Mucosa of rectum (tissue), 2 donors: ENCODE results near the gene RPL13A.

Experiments used
- H3K27ac ChIP-seq, 2 donors: one replicate each; pipeline ENCODE4 v1.7.0; 2013; ENCODE audit warnings: inconsistent platforms in 2 of 2, low read depth in 2 of 2, low read length in 2 of 2
- H3K27me3 ChIP-seq, 2 donors: one replicate each; pipeline ENCODE4 v1.7.0; 2013; ENCODE audit warnings: low read length in 2 of 2; ENCODE audit not compliant: control insufficient read depth in 2 of 2, insufficient read depth in 2 of 2
- H3K36me3 ChIP-seq, 2 donors: one replicate each; pipeline ENCODE4 v1.7.0; 2013; ENCODE audit warnings: low read length in 2 of 2; ENCODE audit not compliant: control insufficient read depth in 2 of 2, insufficient read depth in 2 of 2
- H3K4me1 ChIP-seq, 2 donors: one replicate each; pipeline ENCODE4 v1.7.0; 2013; ENCODE audit warnings: low read length in 2 of 2, mild to moderate bottlenecking in 1 of 2; ENCODE audit not compliant: control insufficient read depth in 2 of 2, insufficient read depth in 2 of 2
- H3K4me3 ChIP-seq, 2 donors: one replicate each; pipeline ENCODE4 v1.7.0; 2013; ENCODE audit warnings: low read length in 2 of 2
- H3K9ac ChIP-seq, 2 donors: one replicate each; pipeline ENCODE4 v1.7.0; 2013; ENCODE audit warnings: low read length in 2 of 2, low read depth in 1 of 2, mild to moderate bottlenecking in 1 of 2
- H3K9me3 ChIP-seq, 2 donors: one replicate each; pipeline ENCODE4 v1.7.0; 2013; ENCODE audit warnings: low read length in 2 of 2; ENCODE audit not compliant: control insufficient read depth in 2 of 2
- donor health status: healthy.
- donor health status: Normal muscosa, but diverticular disease.

The RPL13A gene

DNA sequence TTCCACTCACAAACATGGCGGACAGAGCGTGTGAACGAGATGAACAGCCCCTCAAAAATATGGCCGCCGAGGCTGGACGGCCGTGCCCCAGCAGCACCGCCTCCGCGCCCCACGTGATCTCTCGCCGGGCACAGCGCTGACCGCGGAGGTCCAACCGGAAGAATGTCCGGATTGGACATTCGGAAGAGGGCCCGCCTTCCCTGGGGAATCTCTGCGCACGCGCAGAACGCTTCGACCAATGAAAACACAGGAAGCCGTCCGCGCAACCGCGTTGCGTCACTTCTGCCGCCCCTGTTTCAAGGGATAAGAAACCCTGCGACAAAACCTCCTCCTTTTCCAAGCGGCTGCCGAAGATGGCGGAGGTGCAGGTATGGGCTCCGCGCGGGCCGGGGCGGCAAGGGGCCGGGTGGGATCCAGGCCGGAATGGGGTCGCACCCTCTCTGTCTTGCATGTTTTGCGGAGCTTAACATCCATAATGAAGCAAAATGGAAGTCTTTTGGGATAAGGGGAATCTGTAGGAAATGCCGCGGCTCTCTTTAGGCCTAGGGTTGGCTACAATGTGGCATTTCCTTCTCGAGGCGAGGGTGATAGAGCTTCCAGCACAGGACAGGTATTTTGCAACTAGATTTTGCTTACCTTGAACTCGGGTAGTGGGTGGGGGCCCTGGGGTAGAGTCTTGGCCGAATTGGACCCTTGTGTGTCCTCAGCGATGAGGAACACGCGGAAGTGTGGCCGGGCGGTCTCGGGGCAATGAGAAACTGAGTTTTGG, at the start of gene RPL13A:
RPL13A (plus strand) TSS at position 332 of the 769 bp plus-strand sequence; CDS start at position 354, 22 bp downstream.
- no peaks in the 10 kb centered on the region for H3K9me3 ChIP-seq
- peak within 1 kb of the TSS; percentile 97 to 99 for H3K9ac ChIP-seq
- peak within 1 kb of the TSS; percentile 96 to 98 for H3K4me3 ChIP-seq
- peak within 1 kb of the TSS; percentile 86 to 87 for H3K27ac ChIP-seq
- peaks cover 13 to 21% of the 10 kb centered on the region in 2 donors for H3K4me1 ChIP-seq
- H3K27me3 ChIP-seq = no peaks in the 10 kb centered on the region
- H3K36me3 ChIP-seq = peaks cover 31 to 34% of the 10 kb centered on the region in 2 donors

DNA sequence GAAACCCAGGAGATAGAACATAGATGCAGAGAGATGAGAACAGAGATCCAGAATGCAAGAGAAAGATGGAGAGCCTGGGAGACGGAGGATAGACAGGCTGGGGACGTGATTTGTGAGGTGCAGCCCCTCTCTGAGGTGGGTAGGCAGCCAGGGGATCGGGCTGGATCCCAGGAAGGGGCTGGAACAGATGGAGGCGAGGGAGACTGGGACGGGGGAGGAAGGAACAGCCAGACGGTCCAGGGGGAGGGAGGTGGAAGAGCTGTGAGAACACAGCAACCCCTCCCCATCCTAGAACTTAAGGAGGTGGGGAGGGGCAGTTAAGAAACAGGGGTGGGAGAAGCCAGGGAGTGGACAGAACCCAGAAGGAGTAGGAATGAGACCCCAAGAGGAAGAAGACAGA, 49.1 kb upstream of the RPL13A start:
- peaks cover 58 to 65% of the 10 kb centered on the region in 2 donors for H3K27me3 ChIP-seq
- H3K4me3 ChIP-seq = no peak overlapping the region
- no peak overlapping the region for H3K9ac ChIP-seq
- no peaks in the 10 kb centered on the region for H3K9me3 ChIP-seq
- H3K27ac ChIP-seq = no peak overlapping the region
- H3K36me3 ChIP-seq = no peaks in the 10 kb centered on the region
- no peaks in the 10 kb centered on the region for H3K4me1 ChIP-seq

DNA sequence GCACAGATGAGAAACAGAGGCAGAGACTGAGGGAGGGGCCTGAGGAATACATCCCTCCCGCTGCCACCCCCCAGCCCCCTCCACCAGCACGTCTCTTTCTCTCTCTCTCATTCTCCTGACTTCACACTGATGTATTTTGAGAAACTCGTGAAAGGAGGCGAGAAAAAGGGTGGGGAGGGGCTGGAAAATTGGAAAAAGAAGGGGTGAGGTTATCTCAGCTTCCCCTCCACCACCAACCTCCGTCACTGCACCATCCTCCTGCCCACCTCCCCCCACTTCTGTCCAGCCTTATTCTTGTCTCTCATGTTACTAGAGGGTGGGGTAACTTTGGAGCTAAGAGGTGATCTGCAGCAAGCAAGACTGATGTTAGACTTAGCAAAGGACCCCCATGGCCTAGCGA, 47.6 kb upstream of the RPL13A start:
- Histone ChIP-seq H3K27me3 (peaks cover 49 to 58% of the 10 kb centered on the region in 2 donors), H3K9me3 (no peaks in the 10 kb centered on the region), H3K9ac (no peak overlapping the region), H3K4me1 (no peaks in the 10 kb centered on the region), H3K4me3 (no peak overlapping the region), H3K36me3 (no peaks in the 10 kb centered on the region), H3K27ac (no peak overlapping the region)

DNA sequence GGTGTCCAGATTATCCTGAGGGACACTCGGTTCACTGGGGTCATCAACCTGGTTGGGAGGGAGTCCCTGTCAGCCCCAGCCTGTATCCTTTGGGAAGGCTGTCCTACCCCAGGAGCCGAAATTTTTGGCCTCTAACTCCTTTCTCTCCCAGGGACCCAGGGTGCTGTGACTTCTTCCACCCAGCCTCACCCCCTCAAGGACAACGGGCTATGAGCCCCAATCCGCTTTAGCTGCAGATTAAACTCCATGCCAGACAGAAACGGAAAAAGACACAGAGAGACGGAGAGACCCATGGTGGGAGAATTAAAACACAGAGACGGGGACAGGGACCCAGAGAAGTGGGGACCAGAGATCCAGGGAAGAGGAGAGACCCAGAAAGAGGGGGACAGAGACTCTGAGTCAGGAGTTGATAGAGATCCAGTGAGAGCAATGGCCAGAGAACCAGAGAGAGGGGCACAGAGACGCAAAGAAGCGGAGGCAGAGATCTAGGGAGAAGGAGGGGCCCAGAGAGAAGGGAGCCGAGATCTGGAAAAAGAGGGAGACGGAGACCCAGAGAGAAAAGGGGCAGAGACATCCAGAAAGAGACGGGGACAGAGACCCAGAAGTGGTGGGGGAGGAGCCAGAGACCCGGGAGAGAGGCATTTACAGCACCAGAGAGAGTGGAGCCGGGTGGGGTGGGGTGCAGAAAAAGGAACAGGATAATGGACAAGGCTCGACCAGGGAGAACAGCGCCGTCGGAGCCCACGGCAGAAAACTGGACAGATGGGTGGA, 46.8 kb upstream of the RPL13A start:
- H3K9me3 ChIP-seq = no peaks in the 10 kb centered on the region
- H3K4me3 ChIP-seq = peak overlapping the region in 1 of 2 donors; percentile 13
- no peaks in the 10 kb centered on the region for H3K36me3 ChIP-seq
- H3K27ac ChIP-seq = no peak overlapping the region
- peaks cover 46 to 50% of the 10 kb centered on the region in 2 donors for H3K27me3 ChIP-seq
- H3K9ac ChIP-seq = no peak overlapping the region
- H3K4me1 ChIP-seq = no peaks in the 10 kb centered on the region

DNA sequence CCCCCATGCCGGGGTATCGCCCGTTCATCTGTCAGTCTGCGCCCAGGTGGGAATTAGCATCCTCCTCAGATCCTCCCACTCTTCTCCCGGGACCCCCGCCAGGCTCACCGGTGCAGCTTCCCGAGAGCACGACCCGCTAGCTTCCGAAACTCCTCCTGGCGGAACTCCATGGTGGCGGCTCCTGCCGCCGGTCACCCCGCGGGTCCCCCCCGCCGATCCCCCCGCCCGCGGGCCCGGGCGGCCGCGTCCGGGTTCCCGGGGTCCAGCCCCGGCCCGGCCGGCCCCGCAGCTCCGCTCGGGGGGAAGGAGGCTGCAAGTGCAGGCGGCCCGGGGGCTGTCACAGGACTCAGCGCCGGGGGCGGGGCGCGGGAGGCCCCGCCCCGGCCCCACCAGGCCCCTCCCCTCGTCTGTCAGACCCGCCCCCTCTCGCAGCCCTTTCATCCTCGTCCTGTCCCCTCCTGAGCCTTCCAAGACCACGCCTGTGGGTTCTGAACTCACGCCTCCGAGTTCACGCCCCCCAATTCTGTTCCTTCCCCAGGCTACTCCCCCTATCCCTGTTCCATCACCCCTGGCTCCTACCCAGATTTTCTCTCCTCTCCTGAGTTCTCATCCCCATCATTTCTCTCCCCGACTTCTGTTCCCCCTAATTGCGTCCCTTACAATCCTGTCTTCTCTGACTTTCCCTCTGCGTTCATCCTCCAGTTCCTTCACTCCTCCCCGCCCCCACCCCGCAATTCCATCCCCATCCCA, 46.0 kb upstream of the RPL13A start, which contains the start of gene SLC17A7:
SLC17A7 (minus strand) TSS at position 318 of the 750 bp plus-strand sequence; CDS start at position 170, 148 bp downstream.
- Histone ChIP-seq H3K9ac (no peak within 1 kb of the TSS), H3K4me3 (peak within 1 kb of the TSS; percentile 13 to 18), H3K4me1 (no peaks in the 10 kb centered on the region), H3K27ac (peak within 1 kb of the TSS in 1 of 2 donors; percentile 23), H3K27me3 (peaks cover 42 to 43% of the 10 kb centered on the region in 2 donors), H3K9me3 (no peaks in the 10 kb centered on the region), H3K36me3 (no peaks in the 10 kb centered on the region)

DNA sequence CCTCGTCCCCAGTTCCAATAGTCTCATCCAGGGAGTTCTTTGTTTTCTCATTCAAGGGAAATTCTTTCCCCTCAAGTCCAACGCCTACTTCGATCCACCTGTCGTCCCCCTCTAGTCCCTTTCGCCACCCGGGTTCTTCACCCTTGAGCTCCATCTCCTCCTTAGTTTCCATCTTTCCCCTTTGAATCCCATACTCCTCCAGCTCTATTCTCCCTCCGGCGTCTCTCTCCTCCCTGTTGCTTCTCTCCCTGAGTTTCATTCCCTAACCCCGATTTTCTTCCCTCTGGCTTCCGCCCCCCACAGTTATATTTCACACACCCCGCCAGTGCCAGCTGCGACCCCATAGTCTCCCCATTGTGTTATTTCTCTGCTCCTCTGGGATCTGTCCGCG, 45.5 kb upstream of the RPL13A start:
- Histone ChIP-seq H3K27me3 (peaks cover 36 to 37% of the 10 kb centered on the region in 2 donors), H3K4me1 (no peaks in the 10 kb centered on the region), H3K27ac (peak overlapping the region in 1 of 2 donors; percentile 23), H3K9me3 (no peaks in the 10 kb centered on the region), H3K36me3 (peaks cover 0 to 5% of the 10 kb centered on the region in 2 donors), H3K9ac (no peak overlapping the region), H3K4me3 (peak overlapping the region in 1 of 2 donors; percentile 18)

DNA sequence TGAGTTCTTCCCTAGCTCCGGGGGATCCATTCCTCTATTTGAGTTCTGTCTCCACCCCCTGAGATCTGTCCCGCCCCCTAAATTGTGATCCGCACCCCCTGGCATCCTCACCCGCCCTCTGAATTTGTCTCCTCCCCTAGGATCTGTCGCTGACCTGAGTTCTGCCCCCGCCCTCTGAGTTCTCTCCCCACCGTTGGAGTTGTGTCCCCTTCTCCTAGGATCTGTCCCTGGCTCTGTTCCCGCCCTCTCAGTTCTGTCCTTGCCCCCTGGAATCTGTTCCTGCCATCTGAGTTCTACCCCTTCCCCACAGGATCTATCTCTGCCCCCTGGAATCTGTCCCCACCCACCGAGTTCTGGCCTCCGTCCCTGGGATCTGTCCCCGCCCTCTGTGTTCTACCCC, 45.1 kb upstream of the RPL13A start:
- Histone ChIP-seq H3K4me3 (peak overlapping the region in 1 of 2 donors; percentile 18), H3K36me3 (peaks cover 0 to 9% of the 10 kb centered on the region in 2 donors), H3K27ac (peak overlapping the region in 1 of 2 donors; percentile 23), H3K9ac (no peak overlapping the region), H3K9me3 (no peaks in the 10 kb centered on the region), H3K4me1 (no peaks in the 10 kb centered on the region), H3K27me3 (peaks cover 34 to 35% of the 10 kb centered on the region in 2 donors)

DNA sequence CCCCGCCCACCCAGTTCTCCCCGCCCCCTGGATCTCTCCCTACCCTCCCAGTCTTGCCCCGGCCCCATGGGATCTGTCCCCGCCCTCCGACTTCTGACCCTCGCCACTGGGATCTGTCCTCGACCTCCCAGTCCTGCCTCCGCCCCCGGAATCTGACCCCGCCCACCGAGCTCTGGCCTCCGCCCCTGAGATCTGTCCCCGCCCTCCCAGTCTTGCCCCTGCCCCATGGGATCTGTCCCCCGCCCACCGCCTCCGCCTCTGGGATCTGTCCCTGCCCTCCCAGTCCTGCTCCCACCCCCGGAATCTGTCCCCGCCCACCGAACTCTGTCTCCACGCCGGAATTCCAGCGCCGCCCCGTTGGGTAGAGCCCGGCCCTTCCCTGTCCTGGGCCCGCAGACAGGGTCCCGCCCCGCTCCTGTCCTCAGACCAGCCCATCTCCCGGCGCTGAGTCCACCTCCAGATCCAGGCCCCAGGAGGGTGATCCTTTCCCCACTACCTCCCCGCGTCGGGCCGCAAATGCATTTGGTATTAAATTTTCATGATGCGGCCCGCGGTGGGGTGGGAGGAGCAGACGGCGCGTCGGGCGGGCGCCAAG, 44.5 kb upstream of the RPL13A start:
- Histone ChIP-seq H3K9ac (peak overlapping the region; percentile 72 to 75), H3K9me3 (no peaks in the 10 kb centered on the region), H3K4me1 (no peaks in the 10 kb centered on the region), H3K27ac (peak overlapping the region; percentile 77 to 85), H3K4me3 (peak overlapping the region; percentile 77 to 78), H3K36me3 (peaks cover 0 to 9% of the 10 kb centered on the region in 2 donors), H3K27me3 (peaks cover 29 to 31% of the 10 kb centered on the region in 2 donors)

DNA sequence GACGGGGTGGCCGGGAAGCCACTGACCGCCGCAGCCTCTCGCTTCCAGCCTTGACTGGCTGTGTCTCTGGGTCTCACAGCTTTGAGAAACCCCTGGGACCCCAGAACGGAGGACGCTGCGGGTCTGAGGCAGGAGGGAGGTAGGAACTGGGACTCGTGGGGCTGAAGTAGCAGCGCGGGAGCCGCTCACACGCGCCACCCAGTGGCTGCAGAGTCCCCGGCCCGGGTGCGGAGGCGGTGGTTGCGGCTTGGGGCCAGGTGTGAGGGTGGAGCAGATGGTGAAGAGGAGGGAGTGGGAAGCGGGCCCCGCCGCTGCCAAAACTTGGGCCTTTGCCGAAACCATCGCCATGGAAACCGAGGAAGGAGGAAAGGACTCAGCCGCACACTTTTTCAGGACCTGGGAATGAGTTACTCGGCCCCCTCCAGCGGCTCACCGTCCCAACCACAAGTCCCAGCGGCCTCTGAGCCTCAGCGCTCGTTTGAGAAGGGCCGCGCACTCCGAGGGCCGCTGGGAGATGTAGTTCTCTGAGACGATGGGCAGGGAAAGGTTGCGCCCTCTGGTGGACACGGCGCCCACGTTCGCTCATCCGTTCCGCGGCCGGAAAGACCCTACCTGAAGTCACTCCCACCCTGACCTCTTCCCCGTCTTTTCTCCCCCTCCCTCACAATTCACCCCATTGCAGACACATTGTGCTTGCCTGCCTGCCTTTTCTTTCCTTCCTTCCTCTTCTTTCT, 43.9 kb upstream of the RPL13A start:
- H3K27me3 ChIP-seq = peaks cover 23 to 26% of the 10 kb centered on the region in 2 donors
- H3K4me1 ChIP-seq = no peaks in the 10 kb centered on the region
- peak overlapping the region; percentile 72 to 75 for H3K9ac ChIP-seq
- H3K4me3 ChIP-seq = peak overlapping the region; percentile 77 to 78
- H3K27ac ChIP-seq = peak overlapping the region; percentile 77 to 85
- H3K9me3 ChIP-seq = no peaks in the 10 kb centered on the region
- peaks cover 4 to 11% of the 10 kb centered on the region in 2 donors for H3K36me3 ChIP-seq
